A673 (cell line): ENCODE data around the gene STX8. TPM values are rescaled to one million over a fixed set of nuclear protein-coding genes. Genes with fewer than 3 reads are reported as not detected.
"Not testable (repeated sequence)": the region's sequence is repeated elsewhere in the genome, so short reads cannot be mapped to it uniquely, and the experiment has no call there.

Source experiments
- BruUV-seq: library from RNA; stranded (reverse); fragments of 400-500 nt; replicated peaks from 2 replicates; lab custom pipeline; 2021; lab: Mats Ljungman, UMichigan
- CTCF ChIA-PET: fragments of 300-600 bp; sonication (Branson Sonifier 250); formaldehyde crosslinking; loops from one replicate; lab custom pipeline; 2022; ENCODE audit warnings: antibody characterized with exemption; lab: Charles Lee
- POLR2A ChIA-PET: fragments of 300-600 bp; sonication (Branson Sonifier 250); formaldehyde crosslinking; loops from one replicate; lab custom pipeline; 2022; ENCODE audit warnings: antibody characterized with exemption; ENCODE audit not compliant: low non-redundant PET; lab: Charles Lee
- DNase-seq: peaks from one replicate; pipeline ENCODE4 v3.0.0-alpha.2; 2015; ENCODE audit warnings: low spot score
- H3K27ac ChIP-seq: fragments of 200-600 bp; sonication (generic); 2 replicates; pipeline ENCODE4 v1.5.1; 2016; ENCODE audit warnings: mixed run types, low read depth, mild to moderate bottlenecking, mixed read lengths, antibody characterized with exemption, low read length; ENCODE audit not compliant: poor library complexity, severe bottlenecking
- H3K27me3 ChIP-seq: fragments of 200-600 bp; sonication (generic); replicated peaks from 2 replicates; pipeline ENCODE4 v1.6.1; 2017; ENCODE audit warnings: mixed run types, low read depth, mild to moderate bottlenecking, mixed read lengths, antibody characterized with exemption, low read length; ENCODE audit not compliant: insufficient read depth, poor library complexity
- H3K36me3 ChIP-seq: fragments of 200-600 bp; sonication (generic); 2 replicates; pipeline ENCODE4 v1.6.1; 2016; ENCODE audit warnings: mixed run types, mild to moderate bottlenecking, mixed read lengths, antibody characterized with exemption, low read length; ENCODE audit not compliant: insufficient read depth, poor library complexity, severe bottlenecking
- H3K4me1 ChIP-seq: fragments of 200-600 bp; sonication (generic); 2 replicates; pipeline ENCODE4 v1.6.1; 2017; ENCODE audit warnings: mixed run types, mild to moderate bottlenecking, mixed read lengths, antibody characterized with exemption, low read length; ENCODE audit not compliant: insufficient read depth, poor library complexity, severe bottlenecking
- H3K4me3 ChIP-seq: fragments of 200-600 bp; sonication (generic); 2 replicates; pipeline ENCODE4 v1.5.1; 2016; ENCODE audit warnings: low read depth, mixed run types, mild to moderate bottlenecking, mixed read lengths, low read length; ENCODE audit not compliant: poor library complexity, severe bottlenecking
- H3K9me3 ChIP-seq: fragments of 200-600 bp; sonication (generic); 2 replicates; pipeline ENCODE4 v1.6.1; 2016; ENCODE audit warnings: mixed run types, low read depth, mild to moderate bottlenecking, mixed read lengths, antibody characterized with exemption, low read length; ENCODE audit not compliant: poor library complexity, severe bottlenecking
- CTCF ChIP-seq: fragments of 300-800, 200-600 bp; sonication (generic); conservative IDR thresholded peaks from 2 replicates; pipeline ENCODE4 v1.5.1; 2017; ENCODE audit warnings: low read depth, mild to moderate bottlenecking, antibody characterized with exemption, low read length, moderate library complexity, mixed read lengths
- EZH2 ChIP-seq: fragments of 200-600 bp; sonication (generic); IDR thresholded peaks from 2 replicates; pipeline ENCODE4 v1.6.1; 2017; ENCODE audit warnings: borderline replicate concordance, low read depth, mild to moderate bottlenecking, mixed read lengths, antibody characterized with exemption, low read length; ENCODE audit not compliant: poor library complexity, severe bottlenecking
- intact Hi-C: fragments of 100-400 bp; cut with micrococcal nuclease; formaldehyde crosslinking; loops from one replicate; pipeline ENCODE4 v1.10.0; 2022; ENCODE audit not compliant: unreplicated experiment
- total RNA-seq: library from RNA; stranded (reverse); gene quantifications from 2 replicates; pipeline ENCODE4 v1.2.3, GENCODE V29; 2021

STX8 gene
- total RNA-seq, 1 experiment from 2014 or later: 51.4 TPM

GRCh38 chr17:9456330-9456729 lies 119.3 kb downstream of the STX8 start:
- Histone ChIP-seq H3K4me3 (no peak overlapping the region), H3K9me3 (no peaks in the 10 kb centered on the region), H3K36me3 (no peaks in the 10 kb centered on the region), H3K27me3 (no peaks in the 10 kb centered on the region), H3K4me1 (no peaks in the 10 kb centered on the region), H3K27ac (no peak overlapping the region)
- no TSS peak for BruUV-seq
- no peak for TF ChIP-seq EZH2
- TF ChIP-seq CTCF: no peak
- POLR2A ChIA-PET: no interaction called here
- CTCF ChIA-PET: no interaction called here
- intact Hi-C loops: no loop called here
- DNase-seq: no peak

GRCh38 chr17:9451934-9452333 lies 123.7 kb downstream of the STX8 start:
- Histone ChIP-seq H3K27me3 (no peaks in the 10 kb centered on the region), H3K9me3 (no peaks in the 10 kb centered on the region), H3K4me1 (peaks cover 2% of the 10 kb centered on the region), H3K27ac (no peak overlapping the region), H3K4me3 (no peak overlapping the region), H3K36me3 (no peaks in the 10 kb centered on the region)
- intact Hi-C loops: no loop called here
- ChIA-PET CTCF (no interaction called here), POLR2A (no interaction called here)
- no TSS peak for BruUV-seq
- DNase-seq: no peak
- TF ChIP-seq CTCF (no peak), EZH2 (no peak)

GRCh38 chr17:9447298-9447697 lies 128.3 kb downstream of the STX8 start:
- H3K4me3 ChIP-seq, H3K27ac ChIP-seq, BruUV-seq, POLR2A ChIA-PET, DNase-seq, H3K9me3 ChIP-seq, H3K27me3 ChIP-seq, CTCF ChIA-PET, H3K36me3 ChIP-seq, intact Hi-C loops, H3K4me1 ChIP-seq: not testable (repeated sequence)

- TF ChIP-seq CTCF: no peak
- no peak for TF ChIP-seq EZH2
- Histone ChIP-seq H3K27ac (no peak overlapping the region), H3K27me3 (no peaks in the 10 kb centered on the region), H3K4me1 (peaks cover 6% of the 10 kb centered on the region), H3K4me3 (no peak overlapping the region), H3K36me3 (no peaks in the 10 kb centered on the region), H3K9me3 (no peaks in the 10 kb centered on the region)
- CTCF ChIA-PET: no interaction called here
- POLR2A ChIA-PET: no interaction called here
- intact Hi-C loops: no loop called here
- no peak for DNase-seq
- no TSS peak for BruUV-seq
These were observed 129.1 kb downstream of the STX8 start for GRCh38 chr17:9446528-9446927.
